ENCODE measurements around the gene DNM2. TPM values are rescaled to one million over a fixed set of nuclear protein-coding genes. Genes with fewer than 3 reads are reported as not detected.

DNM2 gene
- polyA plus RNA-seq, 2 of the 4 experiments (the other 2 are of a cell fraction), result 32.9 to 58.5 TPM

- Histone ChIP-seq H3K9me3 (no peaks in the 10 kb centered on the region), H3K4me2 (no peak overlapping the region), H3K4me1 (peaks cover 38% of the 10 kb centered on the region), H3K4me3 (no peak overlapping the region), H3K27ac (no peak overlapping the region; a peak in 1 of 6 replicates)
- CTCF ChIA-PET, result interaction anchor here (0.6 kb wide), 1 partner anchor 764 kb away, joined by 3 read pairs; no protein-coding TSS in a partner anchor
- DNase-seq (ENCODE audit: low read depth in 1 of 2, low spot score in 1 of 2) (no peak), ATAC-seq (no peak), FAIRE-seq (no peak)
- WGBS (ENCODE audit: missing lambda C conversion rate), result 96% methylated on average over 5 of the region's 5 CpGs
- POLR2A ChIA-PET, result no interaction called here
- no peak for TF ChIP-seq POLR2AphosphoS2 (conservative IDR thresholded peaks at IDR 0.05; ENCODE audit: low read length)
- TF ChIP-seq FOXS1 (CRISPR knock-in tag; IDR thresholded peaks at IDR 0.05), result no peak
- TF ChIP-seq MAFK (IDR thresholded peaks at IDR 0.05; ENCODE audit: partially characterized antibody), result no peak
- no peak for TF ChIP-seq CHD2 (IDR thresholded peaks at IDR 0.05; ENCODE audit: low read length, partially characterized antibody)
- no peak for TF ChIP-seq SMC3 (IDR thresholded peaks at IDR 0.05)
- no peak for TF ChIP-seq HDAC2 (IDR thresholded peaks at IDR 0.05)
- no peak for TF ChIP-seq EHF (CRISPR knock-in tag; IDR thresholded peaks at IDR 0.05)
- no peak for TF ChIP-seq CBX2 (IDR thresholded peaks at IDR 0.05; ENCODE audit: borderline replicate concordance, low read depth)
- no peak for TF ChIP-seq MYC (IDR thresholded peaks at IDR 0.05; ENCODE audit: borderline replicate concordance, low read length)
- TF ChIP-seq HES2 (IDR thresholded peaks at IDR 0.05), result no peak
- no peak for TF ChIP-seq REST (IDR thresholded peaks at IDR 0.05)
- no peak for TF ChIP-seq CBX8 (IDR thresholded peaks at IDR 0.05)
- TF ChIP-seq FOSL2 (IDR thresholded peaks at IDR 0.05), result no peak
- no peak for TF ChIP-seq FOSL2 (CRISPR knock-in tag; IDR thresholded peaks at IDR 0.05)
- TF ChIP-seq RARB (CRISPR knock-in tag; IDR thresholded peaks at IDR 0.05), result no peak
- TF ChIP-seq, protein P1, sequence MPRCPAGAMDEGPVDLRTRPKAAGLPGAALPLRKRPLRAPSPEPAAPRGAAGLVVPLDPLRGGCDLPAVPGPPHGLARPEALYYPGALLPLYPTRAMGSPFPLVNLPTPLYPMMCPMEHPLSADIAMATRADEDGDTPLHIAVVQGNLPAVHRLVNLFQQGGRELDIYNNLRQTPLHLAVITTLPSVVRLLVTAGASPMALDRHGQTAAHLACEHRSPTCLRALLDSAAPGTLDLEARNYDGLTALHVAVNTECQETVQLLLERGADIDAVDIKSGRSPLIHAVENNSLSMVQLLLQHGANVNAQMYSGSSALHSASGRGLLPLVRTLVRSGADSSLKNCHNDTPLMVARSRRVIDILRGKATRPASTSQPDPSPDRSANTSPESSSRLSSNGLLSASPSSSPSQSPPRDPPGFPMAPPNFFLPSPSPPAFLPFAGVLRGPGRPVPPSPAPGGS (IDR thresholded peaks at IDR 0.05), result no peak
- no peak for TF ChIP-seq ZC3H11A (IDR thresholded peaks at IDR 0.05)
- no peak for TF ChIP-seq JUNB (IDR thresholded peaks at IDR 0.05)
- no peak for TF ChIP-seq EHMT2 (IDR thresholded peaks at IDR 0.05; ENCODE audit: low read depth)
- no peak for TF ChIP-seq SREBF2 (IDR thresholded peaks at IDR 0.05)
- TF ChIP-seq HOXB13 (CRISPR knock-in tag; IDR thresholded peaks at IDR 0.05; ENCODE audit: low read depth), result no peak
These were observed 41.1 kb downstream of the DNM2 start for GRCh38 chr19:10758978-10759377.

DNA sequence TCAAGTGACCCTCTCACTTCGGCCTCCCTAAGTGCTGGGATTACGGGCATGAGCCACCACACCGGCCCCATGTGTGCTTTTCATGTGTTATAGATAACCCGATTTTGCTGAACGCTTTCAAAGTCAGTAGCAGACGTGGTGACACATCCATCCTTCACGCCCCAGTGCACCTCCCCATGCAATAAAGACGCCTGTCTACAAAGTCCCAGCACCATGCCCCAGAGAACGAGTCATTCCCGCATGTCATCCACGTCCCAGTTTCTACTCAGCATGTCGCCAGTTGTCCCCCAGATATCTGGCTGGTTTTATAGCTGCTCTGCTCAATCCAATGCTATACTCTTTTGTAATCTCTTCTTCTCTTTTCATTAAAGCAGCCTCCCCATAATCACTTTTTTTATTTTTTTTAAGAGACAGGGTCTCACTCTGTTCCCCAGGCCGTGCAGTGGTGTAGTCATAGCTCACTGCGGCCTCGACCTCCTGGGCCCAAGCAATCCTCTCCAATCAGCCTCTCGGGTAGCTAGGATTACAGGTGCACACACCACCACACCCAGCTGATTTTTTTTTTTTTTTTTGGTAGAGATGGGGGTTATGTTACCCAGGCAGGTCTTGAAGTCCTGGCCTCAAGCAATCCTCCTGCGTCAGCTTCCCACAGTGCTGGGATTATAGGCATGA, 42.5 kb downstream of the DNM2 start:
- FAIRE-seq (no peak), ATAC-seq (no peak), DNase-seq (ENCODE audit: low read depth in 1 of 2, low spot score in 1 of 2) (no peak)
- Histone ChIP-seq H3K27ac (peak overlapping the region; percentile 2 to 34; a peak in 1 of 6 replicates), H3K4me1 (peaks cover 52% of the 10 kb centered on the region), H3K4me3 (no peak overlapping the region), H3K9me3 (no peaks in the 10 kb centered on the region), H3K4me2 (no peak overlapping the region)
- ChIA-PET CTCF (no interaction called here), POLR2A (no interaction called here)
- TF ChIP-seq RARB (CRISPR knock-in tag; IDR thresholded peaks at IDR 0.05) (no peak), ZNF302 (CRISPR knock-in tag; IDR thresholded peaks at IDR 0.05) (no peak), PHF8 (IDR thresholded peaks at IDR 0.05; ENCODE audit: borderline replicate concordance, low read depth) (no peak), HOXA7 (CRISPR knock-in tag; IDR thresholded peaks at IDR 0.05) (no peak), MAZ (IDR thresholded peaks at IDR 0.05; ENCODE audit: borderline replicate concordance, low read depth, low read length) (no peak), ZC3H11A (IDR thresholded peaks at IDR 0.05) (no peak), HMGXB4 (CRISPR knock-in tag; IDR thresholded peaks at IDR 0.05; ENCODE audit: borderline replicate concordance) (no peak), TP53 (CRISPR knock-in tag; IDR thresholded peaks at IDR 0.05) (no peak), KDM5A (IDR thresholded peaks at IDR 0.05) (no peak), CTCF (IDR thresholded peaks at IDR 0.05) (no peak)
- 58% methylated on average over 17 of the region's 17 CpGs for WGBS (ENCODE audit: missing lambda C conversion rate)
